ENCODE data around the gene UBALD2. TPM values are rescaled to one million over a fixed set of nuclear protein-coding genes. Genes with fewer than 3 reads are reported as not detected.

The UBALD2 gene
- total and polyA plus RNA-seq, 9 donors = 10.8 to 27.3 (median 18.2) TPM

GRCh38 chr17:76277300-76278267 is 12.4 kb downstream of the UBALD2 start:
- H3K9me3 ChIP-seq (replicated peaks; ENCODE audit: control insufficient read depth, low read depth, low read length) = no peaks in the 10 kb centered on the region
- no peak overlapping the region for H3K4me3 ChIP-seq (ENCODE audit: low read length)
- 87% methylated on average over 31 of the region's 31 CpGs for WGBS (ENCODE audit: insufficient coverage)
- no peaks in the 10 kb centered on the region for H3K36me3 ChIP-seq (ENCODE audit: control insufficient read depth, insufficient read depth, low read length)
- no peaks in the 10 kb centered on the region for H3K27me3 ChIP-seq (ENCODE audit: control insufficient read depth, insufficient read depth, low read length)
- DNase-seq = no peak
- peaks cover 41% of the 10 kb centered on the region for H3K4me1 ChIP-seq (ENCODE audit: control insufficient read depth, insufficient read depth, low read length)
- no peak overlapping the region for H3K27ac ChIP-seq (ENCODE audit: low read length)

GRCh38 chr17:76278268-76278908 is 13.2 kb downstream of the UBALD2 start:
- peaks cover 36% of the 10 kb centered on the region for H3K4me1 ChIP-seq (ENCODE audit: control insufficient read depth, insufficient read depth, low read length)
- no peaks in the 10 kb centered on the region for H3K36me3 ChIP-seq (ENCODE audit: control insufficient read depth, insufficient read depth, low read length)
- no peak overlapping the region for H3K4me3 ChIP-seq (ENCODE audit: low read length)
- no peak for DNase-seq
- H3K27ac ChIP-seq (ENCODE audit: low read length) = no peak overlapping the region
- 81% methylated on average over 19 of the region's 19 CpGs for WGBS (ENCODE audit: insufficient coverage)
- no peaks in the 10 kb centered on the region for H3K27me3 ChIP-seq (ENCODE audit: control insufficient read depth, insufficient read depth, low read length)
- H3K9me3 ChIP-seq (replicated peaks; ENCODE audit: control insufficient read depth, low read depth, low read length) = no peaks in the 10 kb centered on the region

- H3K27ac ChIP-seq (ENCODE audit: low read length) = no peak overlapping the region
- peak; percentile 89 for DNase-seq
- H3K36me3 ChIP-seq (ENCODE audit: control insufficient read depth, insufficient read depth, low read length) = no peaks in the 10 kb centered on the region
- H3K9me3 ChIP-seq (replicated peaks; ENCODE audit: control insufficient read depth, low read depth, low read length) = no peaks in the 10 kb centered on the region
- H3K4me1 ChIP-seq (ENCODE audit: control insufficient read depth, insufficient read depth, low read length) = peaks cover 31% of the 10 kb centered on the region
- WGBS (ENCODE audit: insufficient coverage) = 46% methylated on average over 20 of the region's 28 CpGs
- no peaks in the 10 kb centered on the region for H3K27me3 ChIP-seq (ENCODE audit: control insufficient read depth, insufficient read depth, low read length)
- no peak overlapping the region for H3K4me3 ChIP-seq (ENCODE audit: low read length)
Observed at GRCh38 chr17:76278952-76279741, 14.0 kb downstream of the UBALD2 start.

- DNase-seq = no peak
- peaks cover 31% of the 10 kb centered on the region for H3K4me1 ChIP-seq (ENCODE audit: control insufficient read depth, insufficient read depth, low read length)
- H3K27me3 ChIP-seq (ENCODE audit: control insufficient read depth, insufficient read depth, low read length) = no peaks in the 10 kb centered on the region
- H3K36me3 ChIP-seq (ENCODE audit: control insufficient read depth, insufficient read depth, low read length) = no peaks in the 10 kb centered on the region
- H3K9me3 ChIP-seq (replicated peaks; ENCODE audit: control insufficient read depth, low read depth, low read length) = no peaks in the 10 kb centered on the region
- no peak overlapping the region for H3K27ac ChIP-seq (ENCODE audit: low read length)
- H3K4me3 ChIP-seq (ENCODE audit: low read length) = no peak overlapping the region
- 81% methylated on average over 5 of the region's 15 CpGs for WGBS (ENCODE audit: insufficient coverage)
Observed at GRCh38 chr17:76279742-76280287, 14.7 kb downstream of the UBALD2 start.

- no peak for DNase-seq
- Histone ChIP-seq H3K9me3 (replicated peaks; ENCODE audit: control insufficient read depth, low read depth, low read length) (no peaks in the 10 kb centered on the region), H3K4me1 (ENCODE audit: control insufficient read depth, insufficient read depth, low read length) (peaks cover 31% of the 10 kb centered on the region), H3K4me3 (ENCODE audit: low read length) (no peak overlapping the region), H3K27ac (ENCODE audit: low read length) (no peak overlapping the region), H3K36me3 (ENCODE audit: control insufficient read depth, insufficient read depth, low read length) (no peaks in the 10 kb centered on the region), H3K27me3 (ENCODE audit: control insufficient read depth, insufficient read depth, low read length) (no peaks in the 10 kb centered on the region)
- WGBS (ENCODE audit: insufficient coverage) = 92% methylated on average over 13 of the region's 15 CpGs
Observed at GRCh38 chr17:76280650-76281049, 15.5 kb downstream of the UBALD2 start.

- no peak for DNase-seq
- WGBS (ENCODE audit: insufficient coverage) = 71% methylated on average over 23 of the region's 23 CpGs
- H3K27ac ChIP-seq (ENCODE audit: low read length) = no peak overlapping the region
- no peaks in the 10 kb centered on the region for H3K36me3 ChIP-seq (ENCODE audit: control insufficient read depth, insufficient read depth, low read length)
- peaks cover 27% of the 10 kb centered on the region for H3K4me1 ChIP-seq (ENCODE audit: control insufficient read depth, insufficient read depth, low read length)
- H3K9me3 ChIP-seq (replicated peaks; ENCODE audit: control insufficient read depth, low read depth, low read length) = no peaks in the 10 kb centered on the region
- no peaks in the 10 kb centered on the region for H3K27me3 ChIP-seq (ENCODE audit: control insufficient read depth, insufficient read depth, low read length)
- H3K4me3 ChIP-seq (ENCODE audit: low read length) = no peak overlapping the region
Observed at GRCh38 chr17:76281573-76282371, 16.6 kb downstream of the UBALD2 start.

- no peak for DNase-seq
- H3K36me3 ChIP-seq (ENCODE audit: control insufficient read depth, insufficient read depth, low read length) = peaks cover 25% of the 10 kb centered on the region
- no peaks in the 10 kb centered on the region for H3K27me3 ChIP-seq (ENCODE audit: control insufficient read depth, insufficient read depth, low read length)
- H3K4me1 ChIP-seq (ENCODE audit: control insufficient read depth, insufficient read depth, low read length) = no peaks in the 10 kb centered on the region
- 94% methylated on average over 4 of the region's 4 CpGs for WGBS (ENCODE audit: insufficient coverage)
- H3K9me3 ChIP-seq (replicated peaks; ENCODE audit: control insufficient read depth, low read depth, low read length) = no peaks in the 10 kb centered on the region
- no peak overlapping the region for H3K4me3 ChIP-seq (ENCODE audit: low read length)
- H3K27ac ChIP-seq (ENCODE audit: low read length) = no peak overlapping the region
Observed at GRCh38 chr17:76292567-76292966, 27.4 kb downstream of the UBALD2 start.

GRCh38 chr17:76293106-76293505 is 28.0 kb downstream of the UBALD2 start:
- H3K9me3 ChIP-seq (replicated peaks; ENCODE audit: control insufficient read depth, low read depth, low read length) = no peaks in the 10 kb centered on the region
- no peak overlapping the region for H3K27ac ChIP-seq (ENCODE audit: low read length)
- H3K4me1 ChIP-seq (ENCODE audit: control insufficient read depth, insufficient read depth, low read length) = no peaks in the 10 kb centered on the region
- H3K4me3 ChIP-seq (ENCODE audit: low read length) = no peak overlapping the region
- no peaks in the 10 kb centered on the region for H3K27me3 ChIP-seq (ENCODE audit: control insufficient read depth, insufficient read depth, low read length)
- WGBS (ENCODE audit: insufficient coverage) = 95% methylated on average over 7 of the region's 7 CpGs
- H3K36me3 ChIP-seq (ENCODE audit: control insufficient read depth, insufficient read depth, low read length) = peaks cover 25% of the 10 kb centered on the region
- DNase-seq = no peak

- Histone ChIP-seq H3K27me3 (ENCODE audit: control insufficient read depth, insufficient read depth, low read length) (no peaks in the 10 kb centered on the region), H3K4me1 (ENCODE audit: control insufficient read depth, insufficient read depth, low read length) (no peaks in the 10 kb centered on the region), H3K36me3 (ENCODE audit: control insufficient read depth, insufficient read depth, low read length) (peaks cover 16% of the 10 kb centered on the region), H3K9me3 (replicated peaks; ENCODE audit: control insufficient read depth, low read depth, low read length) (no peaks in the 10 kb centered on the region), H3K27ac (ENCODE audit: low read length) (no peak overlapping the region), H3K4me3 (ENCODE audit: low read length) (no peak overlapping the region)
- peak; percentile 86 for DNase-seq
- WGBS (ENCODE audit: insufficient coverage) = 42% methylated on average over 2 of the region's 4 CpGs
Observed at GRCh38 chr17:76296186-76296585, 31.0 kb downstream of the UBALD2 start.
